ENCODE measurements around the gene GLI3.

The GLI3 gene

GRCh38 chr7:42253316-42253715 lies 16.3 kb upstream of the GLI3 start:
- H3K27me3 ChIP-seq (ENCODE audit: control insufficient read depth, insufficient read depth, low read length), result no peaks in the 10 kb centered on the region
- peaks cover 10% of the 10 kb centered on the region for H3K4me1 ChIP-seq (ENCODE audit: control insufficient read depth, insufficient read depth, low read length)
- H3K4me2 ChIP-seq (ENCODE audit: low read length), result no peak overlapping the region
- no peaks in the 10 kb centered on the region for H3K36me3 ChIP-seq (ENCODE audit: insufficient read depth, low read length)
- H3K9ac ChIP-seq (ENCODE audit: low read depth, low read length), result no peak overlapping the region
- H3K9me3 ChIP-seq (replicated peaks; ENCODE audit: low read length), result peaks cover 3% of the 10 kb centered on the region
- no peak overlapping the region for H3K4me3 ChIP-seq (ENCODE audit: low read length)

GRCh38 chr7:42250411-42250810 lies 13.4 kb upstream of the GLI3 start:
- H3K4me3 ChIP-seq (ENCODE audit: low read length), result no peak overlapping the region
- peaks cover 3% of the 10 kb centered on the region for H3K9me3 ChIP-seq (replicated peaks; ENCODE audit: low read length)
- no peak overlapping the region for H3K9ac ChIP-seq (ENCODE audit: low read depth, low read length)
- no peak overlapping the region for H3K4me2 ChIP-seq (ENCODE audit: low read length)
- H3K36me3 ChIP-seq (ENCODE audit: insufficient read depth, low read length), result no peaks in the 10 kb centered on the region
- no peaks in the 10 kb centered on the region for H3K27me3 ChIP-seq (ENCODE audit: control insufficient read depth, insufficient read depth, low read length)
- H3K4me1 ChIP-seq (ENCODE audit: control insufficient read depth, insufficient read depth, low read length), result peaks cover 25% of the 10 kb centered on the region

DNA sequence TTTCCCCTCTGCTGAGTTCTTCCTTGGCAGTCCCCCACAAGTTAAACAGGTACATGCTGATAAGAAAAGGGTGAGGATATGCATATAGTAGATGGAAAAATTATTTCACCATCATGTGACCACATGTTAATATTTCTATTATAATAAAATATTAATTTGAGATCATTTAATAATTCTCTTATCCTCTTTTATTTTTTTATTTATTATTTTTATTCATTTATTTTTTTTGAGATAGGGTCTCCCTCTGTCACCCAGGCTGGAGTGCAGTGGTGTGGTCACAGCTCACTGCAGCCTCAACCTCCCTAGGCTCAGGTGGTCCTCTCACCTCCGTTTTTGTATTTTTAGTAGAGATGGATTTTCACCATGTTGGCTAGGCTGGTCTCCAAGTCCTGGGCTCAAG lies 11.6 kb upstream of the GLI3 start:
- Histone ChIP-seq H3K4me2 (ENCODE audit: low read length) (no peak overlapping the region), H3K9ac (ENCODE audit: low read depth, low read length) (no peak overlapping the region), H3K4me1 (ENCODE audit: control insufficient read depth, insufficient read depth, low read length) (peaks cover 32% of the 10 kb centered on the region)

GRCh38 chr7:42247301-42247700 lies 10.3 kb upstream of the GLI3 start:
- no peaks in the 10 kb centered on the region for H3K27me3 ChIP-seq (ENCODE audit: control insufficient read depth, insufficient read depth, low read length)
- H3K9ac ChIP-seq (ENCODE audit: low read depth, low read length), result no peak overlapping the region
- peak overlapping the region; percentile 23 for H3K4me2 ChIP-seq (ENCODE audit: low read length)
- no peak overlapping the region for H3K4me3 ChIP-seq (ENCODE audit: low read length)
- peaks cover 25% of the 10 kb centered on the region for H3K4me1 ChIP-seq (ENCODE audit: control insufficient read depth, insufficient read depth, low read length)
- H3K36me3 ChIP-seq (ENCODE audit: insufficient read depth, low read length), result no peaks in the 10 kb centered on the region
- H3K9me3 ChIP-seq (replicated peaks; ENCODE audit: low read length), result peaks cover 3% of the 10 kb centered on the region

More for the DNA sequence above, 11.6 kb upstream of the GLI3 start:
- peaks cover 3% of the 10 kb centered on the region for H3K9me3 ChIP-seq (replicated peaks; ENCODE audit: low read length)
- H3K36me3 ChIP-seq (ENCODE audit: insufficient read depth, low read length), result no peaks in the 10 kb centered on the region
- no peak overlapping the region for H3K4me3 ChIP-seq (ENCODE audit: low read length)
- no peaks in the 10 kb centered on the region for H3K27me3 ChIP-seq (ENCODE audit: control insufficient read depth, insufficient read depth, low read length)

DNA sequence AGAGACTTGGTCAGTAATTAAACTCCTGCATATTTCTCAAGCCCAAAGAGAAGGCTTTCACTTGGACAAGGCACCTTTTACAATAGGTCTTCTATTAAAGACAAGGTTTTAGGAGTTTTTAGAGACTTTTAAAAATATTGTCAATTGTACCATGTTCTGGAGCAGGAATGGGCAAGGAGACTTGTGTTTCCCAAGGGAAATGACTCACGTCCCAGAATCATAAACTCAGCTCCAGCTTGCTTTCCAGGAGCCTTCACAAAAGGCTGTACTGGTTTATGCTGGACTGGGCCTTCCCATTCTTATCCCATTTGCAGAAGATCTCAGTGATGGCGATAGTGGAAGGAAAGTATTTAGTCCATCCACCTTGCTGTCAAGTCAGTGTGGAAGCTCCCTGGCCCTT lies 7.8 kb upstream of the GLI3 start:
- H3K36me3 ChIP-seq (ENCODE audit: insufficient read depth, low read length), result no peaks in the 10 kb centered on the region
- H3K9ac ChIP-seq (ENCODE audit: low read depth, low read length), result no peak overlapping the region
- no peak overlapping the region for H3K4me3 ChIP-seq (ENCODE audit: low read length)
- no peaks in the 10 kb centered on the region for H3K9me3 ChIP-seq (replicated peaks; ENCODE audit: low read length)
- no peaks in the 10 kb centered on the region for H3K27me3 ChIP-seq (ENCODE audit: control insufficient read depth, insufficient read depth, low read length)
- H3K4me2 ChIP-seq (ENCODE audit: low read length), result no peak overlapping the region
- peaks cover 25% of the 10 kb centered on the region for H3K4me1 ChIP-seq (ENCODE audit: control insufficient read depth, insufficient read depth, low read length)

- no peaks in the 10 kb centered on the region for H3K27me3 ChIP-seq (ENCODE audit: control insufficient read depth, insufficient read depth, low read length)
- H3K4me2 ChIP-seq (ENCODE audit: low read length), result no peak overlapping the region
- H3K9ac ChIP-seq (ENCODE audit: low read depth, low read length), result no peak overlapping the region
- no peaks in the 10 kb centered on the region for H3K36me3 ChIP-seq (ENCODE audit: insufficient read depth, low read length)
- no peak overlapping the region for H3K4me3 ChIP-seq (ENCODE audit: low read length)
- no peaks in the 10 kb centered on the region for H3K9me3 ChIP-seq (replicated peaks; ENCODE audit: low read length)
- peaks cover 35% of the 10 kb centered on the region for H3K4me1 ChIP-seq (ENCODE audit: control insufficient read depth, insufficient read depth, low read length)
These were observed 5.4 kb upstream of the GLI3 start for GRCh38 chr7:42242381-42242780.

DNA sequence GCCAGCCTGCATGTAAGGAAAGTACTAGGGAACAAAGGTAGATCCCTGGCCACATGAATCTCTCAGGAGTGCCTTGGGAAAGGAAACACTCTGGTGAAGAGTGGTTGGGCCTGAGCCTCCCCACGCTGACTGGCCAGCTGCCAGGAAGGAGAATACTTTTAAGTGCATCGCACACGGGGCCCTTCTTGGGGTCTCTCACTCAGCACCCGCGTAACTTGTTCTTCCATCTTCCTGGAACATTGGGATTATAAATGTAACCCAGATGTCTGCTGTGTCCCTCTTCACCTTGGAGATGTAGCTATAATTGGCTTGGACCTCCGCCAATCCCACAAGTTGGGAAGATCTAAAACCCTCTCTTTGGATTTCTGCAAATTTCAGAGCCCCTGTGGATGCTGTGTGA lies 4.4 kb upstream of the GLI3 start:
- Histone ChIP-seq H3K9me3 (replicated peaks; ENCODE audit: low read length) (no peaks in the 10 kb centered on the region), H3K27me3 (ENCODE audit: control insufficient read depth, insufficient read depth, low read length) (no peaks in the 10 kb centered on the region), H3K4me3 (ENCODE audit: low read length) (no peak overlapping the region), H3K4me1 (ENCODE audit: control insufficient read depth, insufficient read depth, low read length) (peaks cover 26% of the 10 kb centered on the region), H3K36me3 (ENCODE audit: insufficient read depth, low read length) (no peaks in the 10 kb centered on the region), H3K4me2 (ENCODE audit: low read length) (no peak overlapping the region), H3K9ac (ENCODE audit: low read depth, low read length) (no peak overlapping the region)

GRCh38 chr7:42240416-42240815 lies 3.4 kb upstream of the GLI3 start:
- Histone ChIP-seq H3K9me3 (replicated peaks; ENCODE audit: low read length) (no peaks in the 10 kb centered on the region), H3K27me3 (ENCODE audit: control insufficient read depth, insufficient read depth, low read length) (no peaks in the 10 kb centered on the region), H3K9ac (ENCODE audit: low read depth, low read length) (no peak overlapping the region), H3K4me3 (ENCODE audit: low read length) (no peak overlapping the region), H3K4me1 (ENCODE audit: control insufficient read depth, insufficient read depth, low read length) (peaks cover 30% of the 10 kb centered on the region), H3K36me3 (ENCODE audit: insufficient read depth, low read length) (no peaks in the 10 kb centered on the region), H3K4me2 (ENCODE audit: low read length) (no peak overlapping the region)

- Histone ChIP-seq H3K4me2 (ENCODE audit: low read length) (peak overlapping the region; percentile 81), H3K36me3 (ENCODE audit: insufficient read depth, low read length) (no peaks in the 10 kb centered on the region), H3K4me3 (ENCODE audit: low read length) (no peak overlapping the region), H3K4me1 (ENCODE audit: control insufficient read depth, insufficient read depth, low read length) (peaks cover 26% of the 10 kb centered on the region), H3K9me3 (replicated peaks; ENCODE audit: low read length) (no peaks in the 10 kb centered on the region), H3K27me3 (ENCODE audit: control insufficient read depth, insufficient read depth, low read length) (no peaks in the 10 kb centered on the region), H3K9ac (ENCODE audit: low read depth, low read length) (peak overlapping the region; percentile 67)
These were observed 1.8 kb upstream of the GLI3 start for GRCh38 chr7:42238709-42239366.

- H3K4me1 ChIP-seq (ENCODE audit: control insufficient read depth, insufficient read depth, low read length), result peaks cover 26% of the 10 kb centered on the region
- peak overlapping the region; percentile 96 for H3K4me3 ChIP-seq (ENCODE audit: low read length)
- H3K4me2 ChIP-seq (ENCODE audit: low read length), result peak overlapping the region; percentile 82
- H3K36me3 ChIP-seq (ENCODE audit: insufficient read depth, low read length), result no peaks in the 10 kb centered on the region
- H3K9ac ChIP-seq (ENCODE audit: low read depth, low read length), result peak overlapping the region; percentile 85
- H3K9me3 ChIP-seq (replicated peaks; ENCODE audit: low read length), result no peaks in the 10 kb centered on the region
- no peaks in the 10 kb centered on the region for H3K27me3 ChIP-seq (ENCODE audit: control insufficient read depth, insufficient read depth, low read length)
These were observed 967 bp upstream of the GLI3 start for GRCh38 chr7:42237811-42238541.

GRCh38 chr7:42236266-42236975 lies 588 bp downstream of the GLI3 start:
- Histone ChIP-seq H3K4me3 (ENCODE audit: low read length) (peak overlapping the region; percentile 96), H3K36me3 (ENCODE audit: insufficient read depth, low read length) (no peaks in the 10 kb centered on the region), H3K27me3 (ENCODE audit: control insufficient read depth, insufficient read depth, low read length) (no peaks in the 10 kb centered on the region), H3K9me3 (replicated peaks; ENCODE audit: low read length) (no peaks in the 10 kb centered on the region), H3K9ac (ENCODE audit: low read depth, low read length) (peak overlapping the region; percentile 85), H3K4me1 (ENCODE audit: control insufficient read depth, insufficient read depth, low read length) (peaks cover 33% of the 10 kb centered on the region), H3K4me2 (ENCODE audit: low read length) (peak overlapping the region; percentile 82)
